HepG2 (cell line): ENCODE measurements around the gene SMOC1. TPM values are rescaled to one million over a fixed set of nuclear protein-coding genes. Genes with fewer than 3 reads are reported as not detected.
A peak's percentile ranks its signal among the peaks of the same experiment; 100 is the strongest.

Experiments
- ARID4A ChIP-seq: sonication (generic); formaldehyde crosslinking; IDR thresholded peaks from 2 replicates; pipeline ENCODE4 v1.5.0; 2020; ENCODE audit warnings: mild to moderate bottlenecking, missing genetic modification reagents, borderline replicate concordance
- ARNT2 ChIP-seq: sonication (generic); formaldehyde crosslinking; IDR thresholded peaks from 2 replicates; pipeline ENCODE4 v1.8.0; 2022; ENCODE audit warnings: mild to moderate bottlenecking, low read depth, missing genetic modification reagents, moderate library complexity
- ARNTL ChIP-seq: sonication (generic); formaldehyde crosslinking; IDR thresholded peaks from 2 replicates; pipeline ENCODE4 v1.4.0; 2020; ENCODE audit warnings: mild to moderate bottlenecking, missing genetic modification reagents
- CCDC6 ChIP-seq: sonication (generic); formaldehyde crosslinking; IDR thresholded peaks from 2 replicates; pipeline ENCODE4 v1.8.1; 2022; ENCODE audit warnings: mild to moderate bottlenecking, missing genetic modification reagents, moderate library complexity
- CREBL2 ChIP-seq: sonication (generic); formaldehyde crosslinking; IDR thresholded peaks from 2 replicates; pipeline ENCODE4 v1.8.1; 2023; ENCODE audit warnings: missing genetic modification reagents, mild to moderate bottlenecking, borderline replicate concordance
- FOSL2 ChIP-seq: sonication (generic); formaldehyde crosslinking; IDR thresholded peaks from 2 replicates; pipeline ENCODE4 v1.4.0; 2020; ENCODE audit warnings: missing genetic modification reagents
- FOXO1 ChIP-seq: sonication (generic); formaldehyde crosslinking; IDR thresholded peaks from 2 replicates; pipeline ENCODE4 v1.4.0; 2020; ENCODE audit warnings: missing genetic modification reagents
- HDAC6 ChIP-seq: fragments of 200-600 bp; sonication (generic); IDR thresholded peaks from 2 replicates; pipeline ENCODE4 v1.7.0; 2017; ENCODE audit warnings: mild to moderate bottlenecking, antibody characterized with exemption, low read length, low read depth
- HNF4G ChIP-seq, 2 experiments: sonication (generic) in 1 of 2; formaldehyde crosslinking in 1 of 2; IDR thresholded peaks; 2 replicates each; pipeline versions ENCODE4 v1.4.0 to v1.6.1; 2011 to 2020; ENCODE audit warnings: borderline replicate concordance in 2 of 2, low read depth in 2 of 2, mild to moderate bottlenecking in 2 of 2, low read length in 1 of 2, missing genetic modification reagents in 1 of 2, moderate library complexity in 1 of 2
- IRX3 ChIP-seq: sonication (generic); formaldehyde crosslinking; IDR thresholded peaks from 2 replicates; pipeline ENCODE4 v1.8.1; 2023; ENCODE audit warnings: mild to moderate bottlenecking, low read depth, missing genetic modification reagents, borderline replicate concordance
- MAF1 ChIP-seq: sonication (generic); formaldehyde crosslinking; IDR thresholded peaks from 2 replicates; pipeline ENCODE4 v1.5.0; 2020; ENCODE audit warnings: missing genetic modification reagents, borderline replicate concordance
- MTA3 ChIP-seq: sonication (generic); formaldehyde crosslinking; IDR thresholded peaks from 2 replicates; pipeline ENCODE4 v1.4.0; 2020; ENCODE audit warnings: missing genetic modification reagents
- NBN ChIP-seq: fragments of 450-650 bp; conservative IDR thresholded peaks from 2 replicates; pipeline ENCODE4 v1.6.1; 2017
- NCOA2 ChIP-seq: sonication (generic); formaldehyde crosslinking; IDR thresholded peaks from 2 replicates; pipeline ENCODE4 v1.8.0; 2022; ENCODE audit warnings: inconsistent platforms
- PAWR ChIP-seq: sonication (generic); formaldehyde crosslinking; IDR thresholded peaks from 2 replicates; pipeline ENCODE4 v1.4.0; 2020; ENCODE audit warnings: missing genetic modification reagents, mild to moderate bottlenecking, borderline replicate concordance
- PHB2 ChIP-seq: fragments of 450-650 bp; IDR thresholded peaks from 2 replicates; pipeline ENCODE4 v1.6.1; 2018; ENCODE audit not compliant: partially characterized antibody
- PHF8 ChIP-seq: sonication (generic); formaldehyde crosslinking; IDR thresholded peaks from 2 replicates; pipeline ENCODE4 v1.5.0; 2020; ENCODE audit warnings: missing genetic modification reagents
- SATB2 ChIP-seq: sonication (generic); formaldehyde crosslinking; IDR thresholded peaks from 2 replicates; pipeline ENCODE4 v1.5.0; 2020; ENCODE audit warnings: missing genetic modification reagents
- SIN3B ChIP-seq: fragments of 150-350 bp; IDR thresholded peaks from 2 replicates; pipeline ENCODE4 v1.6.1; 2014; ENCODE audit warnings: low read length
- THAP7 ChIP-seq: sonication (generic); formaldehyde crosslinking; IDR thresholded peaks from 2 replicates; pipeline ENCODE4 v1.8.1; 2023; ENCODE audit warnings: mild to moderate bottlenecking, missing genetic modification reagents
- ZBTB21 ChIP-seq: sonication (generic); formaldehyde crosslinking; IDR thresholded peaks from 2 replicates; pipeline ENCODE4 v1.4.0; 2020; ENCODE audit warnings: missing genetic modification reagents
- ZBTB38 ChIP-seq: sonication (generic); formaldehyde crosslinking; IDR thresholded peaks from 2 replicates; pipeline ENCODE4 v1.5.1; 2020; ENCODE audit warnings: mild to moderate bottlenecking, missing genetic modification reagents
- ZNF205 ChIP-seq: IDR thresholded peaks from 2 replicates; pipeline ENCODE4 v1.6.1; 2018; ENCODE audit warnings: missing biosample characterization, missing genetic modification reagents
- ZNF652 ChIP-seq: IDR thresholded peaks from 2 replicates; pipeline ENCODE4 v1.6.1; 2016; ENCODE audit warnings: low read depth, borderline replicate concordance
- ZNF713 ChIP-seq: sonication (generic); formaldehyde crosslinking; IDR thresholded peaks from 2 replicates; pipeline ENCODE4 v1.4.0; 2020; ENCODE audit warnings: mild to moderate bottlenecking, missing genetic modification reagents
- ZNF772 ChIP-seq: sonication (generic); formaldehyde crosslinking; IDR thresholded peaks from 2 replicates; pipeline ENCODE4 v1.5.0; 2020; ENCODE audit warnings: mild to moderate bottlenecking, missing genetic modification reagents
- polyA plus RNA-seq, 8 experiments: library from polyadenylated mRNA; depleted of rRNA in 3 of 8; stranded (reverse) in 7 of 8; unstranded in 1 of 8; fragments of >200 nt; fragmentation: Illumina TruSeq in 4 of 8; extraction: Trizol in 4 of 8; gene quantifications; 2 replicates each; pipeline versions ENCODE4 v1.2.1 to v1.2.3, GENCODE V29; 2011 to 2016; ENCODE audit warnings: low read depth in 4 of 8, missing spikeins in 1 of 8, mixed read lengths in 1 of 8; ENCODE audit not compliant: insufficient read depth in 1 of 8
- total RNA-seq, 5 experiments: library from RNA; depleted of rRNA; stranded (reverse); fragments of >200 nt; fragmentation: Illumina TruSeq; extraction: Trizol; gene quantifications; 2 replicates each; pipeline ENCODE4 v1.2.3, GENCODE V29; 2016; ENCODE audit warnings: low read depth in 1 of 5

The SMOC1 gene
- total and polyA plus RNA-seq, 2 of the 13 experiments (the other 11 are each of a cell fraction or from before 2014, with no cell fraction given): 17.8 to 35.6 TPM

- TF ChIP-seq ZNF205 (CRISPR knock-in tag) (peak; percentile 66; the same call in 1 of the 2 replicates), CREBL2 (CRISPR knock-in tag) (peak; percentile 77; the same call in 1 of the 2 replicates), FOXO1 (CRISPR knock-in tag) (peak; percentile 80; the same call in 1 of the 2 replicates), ARNT2 (CRISPR knock-in tag) (peak; percentile 82; the same call in 1 of the 2 replicates), HDAC6 (no peak), ARID4A (CRISPR knock-in tag) (peak; percentile 74; the same call in 1 of the 2 replicates), MTA3 (CRISPR knock-in tag) (no peak), FOSL2 (peak; percentile 64), ZNF772 (CRISPR knock-in tag) (no peak; the same call in 1 of the 2 replicates), ZNF652 (CRISPR knock-in tag) (no peak), NBN (no peak), PAWR (CRISPR knock-in tag) (peak; percentile 92), IRX3 (CRISPR knock-in tag) (no peak; the same call in 1 of the 2 replicates), SIN3B (no peak), SATB2 (CRISPR knock-in tag) (no peak), HNF4G (IDR thresholded peaks at IDR 0.05; ENCODE audit: borderline replicate concordance, low read depth, low read length) (no peak), HNF4G (CRISPR knock-in tag; IDR thresholded peaks at IDR 0.05; ENCODE audit: borderline replicate concordance, low read depth) (no peak), PHF8 (no peak; the same call in none of the 2 replicates), ZBTB21 (CRISPR knock-in tag) (0 out of 2 replicates have a peak, but pooled peaks have one; percentile 22), MAF1 (CRISPR knock-in tag) (no peak), ZNF713 (no peak), ARNTL (CRISPR knock-in tag) (peak; percentile 96), CCDC6 (CRISPR knock-in tag) (peak; percentile 67), PHB2 (no peak), ZBTB38 (CRISPR knock-in tag) (peak; percentile 90), THAP7 (CRISPR knock-in tag) (no peak), NCOA2 (CRISPR knock-in tag) (0 out of 2 replicates have a peak, but pooled peaks have one; percentile 43)
Measured at GRCh38 chr14:70045844-70046535, 166.8 kb downstream of the SMOC1 start (continued).
